ENCODE data around the gene SND1. TPM values are rescaled to one million over a fixed set of nuclear protein-coding genes. Genes with fewer than 3 reads are reported as not detected.

Gene SND1
- total RNA-seq, 1 donor from 2014 or later: 165 TPM

DNA sequence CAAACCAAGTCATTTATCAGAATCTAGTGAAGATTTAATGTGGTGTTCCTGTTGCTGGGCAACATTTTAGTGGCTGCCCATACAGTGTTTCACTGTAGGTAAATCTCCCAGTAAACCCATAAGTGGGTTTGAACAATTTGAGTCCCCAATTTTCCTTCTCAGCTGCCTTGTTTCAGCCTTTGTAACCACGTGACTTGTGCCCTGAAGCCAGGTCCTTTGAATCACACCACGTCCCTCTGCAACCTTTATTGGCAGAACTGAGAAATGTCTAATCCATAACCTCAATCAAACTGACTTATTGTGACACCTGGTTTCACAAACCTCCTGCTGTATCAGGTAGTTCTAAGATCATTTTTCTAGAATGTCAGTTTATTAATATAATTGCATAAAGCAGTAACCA is 30.1 kb downstream of the SND1 start:
- Mint-ChIP-seq H3K27ac (ENCODE audit: unreplicated experiment) (no peak overlapping the region), H3K27me3 (ENCODE audit: unreplicated experiment) (no peaks in the 10 kb centered on the region), H3K9me3 (ENCODE audit: unreplicated experiment) (peaks cover 3% of the 10 kb centered on the region), H3K36me3 (ENCODE audit: unreplicated experiment) (peaks cover 8% of the 10 kb centered on the region), H3K4me1 (ENCODE audit: low read depth, unreplicated experiment) (peaks cover 14% of the 10 kb centered on the region), H3K4me3 (ENCODE audit: unreplicated experiment) (no peak overlapping the region)
- TF ChIP-seq, protein P1, sequence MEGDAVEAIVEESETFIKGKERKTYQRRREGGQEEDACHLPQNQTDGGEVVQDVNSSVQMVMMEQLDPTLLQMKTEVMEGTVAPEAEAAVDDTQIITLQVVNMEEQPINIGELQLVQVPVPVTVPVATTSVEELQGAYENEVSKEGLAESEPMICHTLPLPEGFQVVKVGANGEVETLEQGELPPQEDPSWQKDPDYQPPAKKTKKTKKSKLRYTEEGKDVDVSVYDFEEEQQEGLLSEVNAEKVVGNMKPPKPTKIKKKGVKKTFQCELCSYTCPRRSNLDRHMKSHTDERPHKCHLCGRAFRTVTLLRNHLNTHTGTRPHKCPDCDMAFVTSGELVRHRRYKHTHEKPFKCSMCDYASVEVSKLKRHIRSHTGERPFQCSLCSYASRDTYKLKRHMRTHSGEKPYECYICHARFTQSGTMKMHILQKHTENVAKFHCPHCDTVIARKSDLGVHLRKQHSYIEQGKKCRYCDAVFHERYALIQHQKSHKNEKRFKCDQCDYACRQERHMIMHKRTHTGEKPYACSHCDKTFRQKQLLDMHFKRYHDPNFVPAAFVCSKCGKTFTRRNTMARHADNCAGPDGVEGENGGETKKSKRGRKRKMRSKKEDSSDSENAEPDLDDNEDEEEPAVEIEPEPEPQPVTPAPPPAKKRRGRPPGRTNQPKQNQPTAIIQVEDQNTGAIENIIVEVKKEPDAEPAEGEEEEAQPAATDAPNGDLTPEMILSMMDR (IDR thresholded peaks at IDR 0.05; ENCODE audit: partially characterized antibody, unreplicated experiment): no peak
- no peak for DNase-seq

DNA sequence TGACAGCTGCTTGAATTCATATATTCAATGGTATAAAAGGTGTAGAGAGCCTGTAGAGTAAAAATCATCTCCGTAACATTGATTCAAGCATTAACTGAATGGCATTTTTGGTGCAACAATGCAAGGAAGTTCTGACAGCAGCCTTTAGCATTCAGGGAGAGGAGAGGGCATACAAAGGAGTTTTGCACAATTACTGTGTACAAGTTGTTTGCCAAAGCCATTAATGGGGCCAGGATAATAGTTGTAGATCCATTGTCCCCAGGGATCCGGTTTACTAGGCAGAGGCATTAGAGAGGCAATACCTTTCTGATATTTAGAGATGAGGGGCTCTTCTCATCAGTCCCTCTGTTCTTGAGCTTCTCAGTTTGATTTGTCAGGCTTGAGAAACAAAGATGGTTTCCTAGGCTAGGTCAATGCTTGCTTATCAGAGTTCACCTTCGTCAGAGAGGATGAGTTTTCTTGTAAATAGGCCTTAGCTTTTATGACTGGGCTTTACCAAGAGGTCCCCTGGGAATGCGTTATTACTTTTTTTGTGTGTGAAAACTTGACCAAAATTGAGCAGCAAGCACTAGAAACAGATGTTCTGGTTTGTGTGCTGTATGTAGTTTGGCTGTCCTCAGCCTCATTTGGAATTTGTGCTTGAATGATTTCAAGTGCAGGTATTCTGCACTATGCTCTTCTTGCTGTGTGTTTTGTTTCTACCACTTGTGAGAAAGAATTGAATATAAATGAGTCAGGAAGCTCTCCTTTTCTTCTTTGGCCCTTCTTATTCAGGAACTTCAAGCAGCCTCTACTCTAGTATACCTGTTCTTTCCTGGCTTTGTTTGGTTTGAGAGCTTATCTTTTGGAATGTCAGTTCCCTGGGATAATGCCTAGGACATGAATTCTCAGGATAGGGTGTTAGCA is 32.0 kb downstream of the SND1 start:
- no peak overlapping the region for H3K27ac Mint-ChIP-seq (ENCODE audit: unreplicated experiment)
- TF ChIP-seq, protein P1 (IDR thresholded peaks at IDR 0.05; ENCODE audit: partially characterized antibody, unreplicated experiment): no peak
- no peak for DNase-seq
- peaks cover 8% of the 10 kb centered on the region for H3K36me3 Mint-ChIP-seq (ENCODE audit: unreplicated experiment)
- H3K4me1 Mint-ChIP-seq (ENCODE audit: low read depth, unreplicated experiment): peaks cover 12% of the 10 kb centered on the region
- H3K27me3 Mint-ChIP-seq (ENCODE audit: unreplicated experiment): no peaks in the 10 kb centered on the region
- H3K9me3 Mint-ChIP-seq (ENCODE audit: unreplicated experiment): peaks cover 3% of the 10 kb centered on the region
- H3K4me3 Mint-ChIP-seq (ENCODE audit: unreplicated experiment): no peak overlapping the region

- Mint-ChIP-seq H3K27me3 (ENCODE audit: unreplicated experiment) (peaks cover 2% of the 10 kb centered on the region), H3K9me3 (ENCODE audit: unreplicated experiment) (no peaks in the 10 kb centered on the region), H3K4me1 (ENCODE audit: low read depth, unreplicated experiment) (peaks cover 3% of the 10 kb centered on the region), H3K4me3 (ENCODE audit: unreplicated experiment) (no peak overlapping the region), H3K27ac (ENCODE audit: unreplicated experiment) (no peak overlapping the region), H3K36me3 (ENCODE audit: unreplicated experiment) (no peaks in the 10 kb centered on the region)
- TF ChIP-seq, protein P1 (IDR thresholded peaks at IDR 0.05; ENCODE audit: partially characterized antibody, unreplicated experiment): no peak
- DNase-seq: no peak
Measured at GRCh38 chr7:127689194-127689772, 37.3 kb downstream of the SND1 start.

DNA sequence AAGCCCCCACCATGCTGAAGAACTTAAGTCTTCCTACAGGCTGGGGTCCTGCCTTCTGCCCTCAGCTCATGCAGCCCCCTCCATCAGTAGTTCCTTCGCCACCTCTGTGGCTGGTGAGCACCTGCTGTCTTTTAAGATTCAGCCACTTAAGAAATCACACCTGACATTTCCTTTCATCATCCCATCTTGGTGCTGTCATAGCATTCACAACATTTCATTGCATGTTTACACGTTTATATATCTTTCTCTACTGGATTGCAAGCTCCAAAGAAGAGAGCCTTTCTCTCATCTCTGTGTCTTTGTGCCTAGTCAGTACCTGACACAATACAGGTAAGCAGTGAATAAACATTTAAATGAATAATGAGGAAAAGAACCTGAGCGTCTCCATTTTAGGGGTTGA is 38.3 kb downstream of the SND1 start:
- H3K4me1 Mint-ChIP-seq (ENCODE audit: low read depth, unreplicated experiment): no peaks in the 10 kb centered on the region
- no peak overlapping the region for H3K27ac Mint-ChIP-seq (ENCODE audit: unreplicated experiment)
- no peak for DNase-seq
- H3K27me3 Mint-ChIP-seq (ENCODE audit: unreplicated experiment): peaks cover 2% of the 10 kb centered on the region
- no peak overlapping the region for H3K4me3 Mint-ChIP-seq (ENCODE audit: unreplicated experiment)
- TF ChIP-seq, protein P1 (IDR thresholded peaks at IDR 0.05; ENCODE audit: partially characterized antibody, unreplicated experiment): no peak
- no peaks in the 10 kb centered on the region for H3K36me3 Mint-ChIP-seq (ENCODE audit: unreplicated experiment)
- H3K9me3 Mint-ChIP-seq (ENCODE audit: unreplicated experiment): no peaks in the 10 kb centered on the region

DNA sequence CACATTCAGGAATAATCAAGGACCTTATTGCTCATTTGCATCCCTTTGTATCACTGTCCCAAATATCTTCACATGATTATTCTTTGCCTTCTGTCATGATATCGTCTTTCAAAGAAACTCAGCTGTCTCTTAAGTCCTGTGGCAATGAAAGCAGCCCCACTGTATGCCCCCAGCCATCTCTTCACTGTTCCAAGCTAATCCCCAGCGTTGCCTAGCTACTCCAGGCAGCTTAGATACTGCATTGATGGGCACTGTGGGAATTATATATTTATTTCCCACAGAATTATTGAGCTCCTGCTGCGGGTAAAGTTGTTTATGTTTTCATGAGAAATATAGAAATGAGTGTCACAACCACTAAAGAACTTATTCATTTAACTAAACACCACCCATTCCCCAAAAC is 38.8 kb downstream of the SND1 start:
- Mint-ChIP-seq H3K36me3 (ENCODE audit: unreplicated experiment) (no peaks in the 10 kb centered on the region), H3K27ac (ENCODE audit: unreplicated experiment) (no peak overlapping the region), H3K4me1 (ENCODE audit: low read depth, unreplicated experiment) (no peaks in the 10 kb centered on the region), H3K27me3 (ENCODE audit: unreplicated experiment) (peaks cover 2% of the 10 kb centered on the region), H3K9me3 (ENCODE audit: unreplicated experiment) (no peaks in the 10 kb centered on the region), H3K4me3 (ENCODE audit: unreplicated experiment) (no peak overlapping the region)
- TF ChIP-seq, protein P1 (IDR thresholded peaks at IDR 0.05; ENCODE audit: partially characterized antibody, unreplicated experiment): no peak
- no peak for DNase-seq
